ENCODE data around the gene TRANK1. TPM values are rescaled to one million over a fixed set of nuclear protein-coding genes. Genes with fewer than 3 reads are reported as not detected.
"Not testable (repeated sequence)": the region's sequence is repeated elsewhere in the genome, so short reads cannot be mapped to it uniquely, and the experiment has no call there.

The TRANK1 gene
- polyA plus RNA-seq, 1 donor = 9.9 TPM

DNA sequence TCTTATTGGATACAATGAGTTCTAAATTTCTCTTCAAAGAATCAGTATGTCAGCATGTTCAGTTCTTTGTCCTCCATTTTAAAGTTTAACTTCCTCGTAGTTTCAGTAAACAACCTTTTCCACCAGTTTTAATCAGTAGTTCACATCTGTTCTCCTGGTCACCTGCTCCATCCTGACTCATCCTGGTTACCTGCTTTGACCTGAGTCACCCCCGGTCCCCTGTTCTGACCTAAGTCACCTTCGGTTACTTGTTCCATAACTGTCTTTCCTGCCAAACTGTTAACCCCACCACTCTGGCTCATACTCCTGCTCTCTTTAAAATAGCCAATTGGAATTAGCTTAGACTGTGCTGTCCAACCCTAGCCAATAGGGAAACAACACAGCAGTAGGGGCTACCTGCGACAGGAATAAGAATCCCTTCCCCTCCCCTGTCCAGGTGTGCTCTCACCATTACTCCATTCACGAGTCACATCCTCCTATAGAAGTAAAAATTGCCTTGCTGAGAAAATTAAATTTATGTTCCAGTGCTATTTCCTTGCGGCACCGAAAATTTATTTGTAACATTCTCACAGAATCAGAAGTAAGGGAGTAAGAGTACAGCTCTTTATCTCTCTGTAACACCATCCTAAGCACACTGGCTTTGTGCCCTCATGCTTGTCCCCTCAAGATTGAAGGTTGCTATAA lies 23.8 kb downstream of the TRANK1 start:
- no peak for DNase-seq

DNA sequence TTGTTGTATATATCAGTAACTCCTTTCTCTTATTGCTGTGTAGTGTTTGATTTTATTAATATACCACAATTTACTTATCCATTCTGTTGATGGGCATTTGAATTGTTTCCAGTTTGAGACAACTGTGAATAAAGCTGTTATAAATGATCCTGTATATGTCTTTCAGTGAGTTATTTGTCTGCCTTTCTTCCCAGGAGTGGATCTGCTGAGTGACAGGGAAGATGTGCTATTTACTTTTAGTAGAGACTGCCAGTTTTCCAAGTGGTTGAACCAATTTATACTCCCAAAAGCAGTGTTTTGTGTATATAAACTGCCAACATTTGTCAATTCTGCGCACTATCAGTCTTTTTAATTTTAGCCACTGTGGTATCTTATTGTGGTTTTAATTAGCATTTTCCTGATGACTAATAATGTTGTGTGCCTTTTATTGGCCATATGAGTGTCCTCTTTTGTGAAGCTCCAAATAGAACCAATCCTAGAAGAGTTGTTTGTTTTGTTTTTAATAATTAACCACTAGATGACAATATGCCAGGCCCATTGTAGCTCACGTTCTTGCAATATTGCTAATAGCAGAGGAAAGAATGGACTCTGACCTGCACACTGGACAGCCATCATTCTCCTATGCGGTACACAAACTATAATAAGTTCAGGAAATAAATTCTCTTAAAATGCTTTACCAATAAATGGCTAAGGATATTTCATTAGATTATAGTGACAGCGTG lies 25.3 kb downstream of the TRANK1 start:
- no peak for DNase-seq

DNA sequence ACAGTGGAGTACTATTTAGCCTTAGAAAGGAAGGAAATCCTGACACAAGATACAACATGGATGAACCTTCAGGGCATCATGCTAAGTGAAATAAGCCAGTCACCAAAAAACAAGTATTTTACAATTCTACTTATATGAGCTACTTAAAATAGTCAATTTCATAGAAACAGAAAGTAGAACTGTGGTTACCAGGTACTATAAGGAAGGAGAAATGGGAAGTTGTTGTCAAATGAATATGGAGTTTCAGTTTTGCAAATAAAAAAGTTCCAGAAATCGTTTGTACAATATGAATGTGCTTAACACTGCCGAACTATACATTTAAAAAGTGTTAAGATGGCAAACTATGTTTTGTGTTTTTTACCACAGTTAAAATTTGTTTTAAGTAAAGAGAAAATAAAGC lies 26.8 kb downstream of the TRANK1 start:
- DNase-seq = no peak

DNA sequence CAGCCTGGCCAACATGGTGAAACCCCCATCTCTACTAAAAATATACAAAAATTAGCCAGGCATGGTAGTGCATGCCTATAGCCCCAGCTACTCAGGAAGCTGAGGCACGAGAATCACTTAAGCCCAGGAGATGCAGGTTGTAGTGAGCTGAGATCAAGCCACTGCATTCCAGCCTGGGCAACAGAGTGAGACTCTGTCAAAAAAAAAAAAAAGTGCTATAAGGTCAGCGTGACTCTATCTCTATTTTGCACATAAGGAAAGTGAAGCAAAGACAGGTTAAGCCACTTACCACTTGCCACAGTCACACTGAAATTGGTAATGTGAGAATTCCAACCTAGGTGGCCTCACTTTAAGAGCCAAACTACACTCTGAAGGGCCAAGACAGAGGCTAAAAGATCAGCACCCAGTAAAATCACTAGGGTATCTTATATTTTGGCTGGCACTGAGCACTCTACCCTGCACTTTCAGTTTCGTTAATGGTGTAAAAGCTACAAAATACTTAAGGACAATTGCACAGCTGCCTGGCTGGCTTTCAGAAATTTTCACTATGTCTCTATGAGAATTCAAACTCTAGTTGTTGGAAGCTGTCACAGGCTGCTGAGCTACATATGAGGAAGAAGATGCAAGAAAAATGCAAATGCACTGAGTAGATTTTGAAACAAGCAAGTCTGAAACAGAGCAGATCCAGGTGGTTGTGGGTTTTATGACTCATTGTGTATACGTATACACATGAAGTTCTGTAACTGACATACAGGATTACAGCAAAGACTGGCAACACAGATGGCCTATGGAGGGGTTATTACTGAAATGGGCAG lies 32.7 kb downstream of the TRANK1 start:
- no peak for DNase-seq

DNA sequence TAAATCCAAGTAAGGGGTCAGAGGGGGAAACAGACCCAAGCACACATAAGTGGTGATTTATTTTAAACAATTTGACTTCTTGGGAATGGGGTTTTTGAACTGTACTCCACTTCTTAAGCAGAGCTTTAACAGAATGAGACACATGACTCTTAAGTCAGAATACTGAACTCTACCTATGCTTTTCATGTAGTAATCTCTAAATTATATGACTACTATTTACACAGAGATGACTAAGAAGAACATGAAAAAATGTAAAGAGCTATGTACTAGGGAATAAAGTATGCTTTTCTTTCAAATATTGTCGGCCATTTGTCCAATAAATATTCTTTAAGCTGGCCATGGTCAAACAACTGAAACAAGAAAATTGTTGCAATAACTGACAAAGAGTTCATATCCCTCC lies 35.2 kb downstream of the TRANK1 start:
- no peak for DNase-seq

DNA sequence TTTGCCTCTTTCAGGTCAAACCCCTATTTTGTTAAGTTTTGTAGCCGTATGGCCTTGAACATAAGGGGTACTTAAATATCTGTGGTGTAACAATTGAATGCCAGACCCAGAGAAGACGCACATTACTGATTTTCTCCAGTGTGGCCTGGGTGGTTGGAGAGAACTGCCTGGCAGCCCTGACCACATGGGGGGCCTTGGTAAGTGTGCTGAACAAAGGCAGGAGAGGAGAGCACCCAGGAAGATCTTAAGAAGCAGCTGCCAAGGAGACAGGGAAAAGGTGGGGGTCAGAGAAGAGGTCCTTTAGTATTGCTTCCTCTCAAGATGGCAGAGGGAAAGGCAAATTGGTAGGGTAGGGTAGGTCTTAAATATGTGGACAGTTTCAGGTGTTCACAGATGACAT lies 35.7 kb downstream of the TRANK1 start:
- DNase-seq = no peak

GRCh38 chr3:36908647-36909180 lies 36.1 kb downstream of the TRANK1 start:
- no peak for DNase-seq

GRCh38 chr3:36907911-36908646 lies 36.8 kb downstream of the TRANK1 start:
- DNase-seq = no peak

- no peak for DNase-seq
Observed at GRCh38 chr3:36906504-36907149, 38.2 kb downstream of the TRANK1 start.

GRCh38 chr3:36905545-36905944 lies 39.3 kb downstream of the TRANK1 start:
- DNase-seq = no peak

GRCh38 chr3:36904641-36905040 lies 40.2 kb downstream of the TRANK1 start:
- DNase-seq = no peak

- not testable (repeated sequence) for DNase-seq
Observed at GRCh38 chr3:36904065-36904464, 40.8 kb downstream of the TRANK1 start.

DNA sequence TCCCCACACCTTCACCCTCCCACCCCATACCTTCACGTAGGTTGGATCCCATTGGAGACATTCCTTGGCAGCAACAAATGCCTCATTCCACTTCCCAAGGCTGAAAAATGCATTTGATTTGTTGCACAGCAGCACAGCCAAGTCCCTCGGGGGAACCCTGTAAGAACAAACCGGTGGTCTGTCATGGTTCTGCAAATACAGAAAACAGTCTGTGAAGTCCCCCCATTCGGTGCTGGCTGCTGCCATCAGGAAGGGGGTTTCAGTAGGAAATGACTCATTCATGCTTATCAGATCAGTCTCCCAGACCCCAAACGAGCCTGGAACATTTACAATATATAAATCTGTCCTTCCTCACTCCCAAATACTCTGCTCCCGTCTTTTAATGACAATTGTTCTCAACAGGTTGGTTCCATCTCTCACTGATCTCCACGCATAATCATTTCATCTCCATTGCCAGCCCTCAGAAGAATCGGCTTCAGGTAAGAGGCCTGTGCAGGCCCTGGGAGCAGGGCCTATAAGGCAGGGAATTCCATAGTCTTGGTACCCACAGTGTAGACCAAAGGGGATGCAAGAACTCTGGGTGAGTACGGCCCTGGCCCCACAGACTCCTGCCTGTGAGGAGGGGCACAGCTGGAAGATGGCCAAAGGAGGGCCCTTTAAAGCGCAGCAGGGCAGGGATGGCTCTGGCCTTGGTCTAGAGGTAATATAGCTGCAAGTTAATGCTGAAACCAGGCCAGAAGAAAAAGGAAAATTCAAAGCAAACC lies 41.6 kb downstream of the TRANK1 start:
- DNase-seq = no peak

DNA sequence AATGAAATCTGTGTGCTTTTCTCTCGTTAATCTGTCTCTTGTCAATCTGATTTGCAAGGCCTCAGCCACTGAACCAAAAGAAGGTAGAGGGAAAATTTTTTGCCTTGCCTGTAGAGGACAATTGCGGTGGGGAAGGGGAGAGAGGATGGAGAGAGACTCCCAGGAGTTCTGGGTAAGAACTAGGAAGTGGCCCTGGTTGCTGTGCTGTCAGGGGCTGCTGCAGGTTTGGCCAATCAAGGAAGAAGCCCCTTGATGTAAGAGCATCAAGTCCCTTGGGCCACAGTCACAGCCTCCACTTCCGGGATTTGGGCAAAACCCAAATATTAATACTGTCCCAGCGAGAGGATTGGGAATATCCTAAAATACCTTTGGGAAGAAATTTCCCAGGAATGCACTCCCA lies 43.3 kb downstream of the TRANK1 start:
- DNase-seq = no peak

GRCh38 chr3:36900474-36901443 lies 44.1 kb downstream of the TRANK1 start:
- no peak for DNase-seq

GRCh38 chr3:36895496-36896409 lies 49.1 kb downstream of the TRANK1 start:
- DNase-seq = no peak

DNA sequence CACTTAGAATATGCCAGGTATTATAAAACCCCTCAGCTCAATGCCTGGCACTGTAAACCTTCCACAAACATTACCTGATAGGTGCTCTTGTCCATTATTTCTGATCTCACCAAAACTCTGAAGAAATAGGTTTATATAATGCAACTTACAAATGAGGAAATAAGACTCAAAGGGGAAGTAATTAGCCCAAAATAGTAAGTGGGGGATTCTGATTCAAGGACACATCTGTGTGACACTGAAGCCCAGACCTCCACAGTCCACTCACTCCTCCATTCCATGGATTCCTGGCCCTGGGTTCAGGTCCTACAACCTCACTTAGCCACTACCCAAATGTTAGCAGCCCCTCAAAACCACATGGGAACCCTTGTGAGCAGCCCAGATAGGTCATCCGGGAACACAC lies 49.9 kb downstream of the TRANK1 start:
- DNase-seq = no peak

GRCh38 chr3:36893826-36894225 lies 51.0 kb downstream of the TRANK1 start:
- DNase-seq = no peak

All from left kidney (tissue), 2 donors.